Hepatocyte (in vitro differentiated cells): Measurements from ENCODE around the gene CNPY2.
"Not testable (repeated sequence)": the region's sequence is repeated elsewhere in the genome, so short reads cannot be mapped to it uniquely, and the experiment has no call there.

Experiments used
- EZH2 ChIP-seq: fragments of 200-600 bp; sonication (generic); IDR thresholded peaks from 2 replicates; pipeline ENCODE4 v1.6.1; 2016; ENCODE audit warnings: antibody characterized with exemption, mild to moderate bottlenecking, borderline replicate concordance
- EZH2phosphoT487 ChIP-seq: fragments of 200-600 bp; sonication (generic); IDR thresholded peaks from one replicate; pipeline ENCODE4 v1.6.1; 2018; ENCODE audit warnings: antibody characterized with exemption, mild to moderate bottlenecking, low read depth, moderate library complexity; ENCODE audit not compliant: unreplicated experiment, severe bottlenecking
- TF ChIP-seq, protein P1 (sequence below): fragments of 200-600 bp; sonication (generic); IDR thresholded peaks from 2 replicates; pipeline ENCODE4 v1.5.1; 2016; ENCODE audit warnings: antibody characterized with exemption, mild to moderate bottlenecking; ENCODE audit not compliant: poor library complexity

- TF ChIP-seq, protein P1, sequence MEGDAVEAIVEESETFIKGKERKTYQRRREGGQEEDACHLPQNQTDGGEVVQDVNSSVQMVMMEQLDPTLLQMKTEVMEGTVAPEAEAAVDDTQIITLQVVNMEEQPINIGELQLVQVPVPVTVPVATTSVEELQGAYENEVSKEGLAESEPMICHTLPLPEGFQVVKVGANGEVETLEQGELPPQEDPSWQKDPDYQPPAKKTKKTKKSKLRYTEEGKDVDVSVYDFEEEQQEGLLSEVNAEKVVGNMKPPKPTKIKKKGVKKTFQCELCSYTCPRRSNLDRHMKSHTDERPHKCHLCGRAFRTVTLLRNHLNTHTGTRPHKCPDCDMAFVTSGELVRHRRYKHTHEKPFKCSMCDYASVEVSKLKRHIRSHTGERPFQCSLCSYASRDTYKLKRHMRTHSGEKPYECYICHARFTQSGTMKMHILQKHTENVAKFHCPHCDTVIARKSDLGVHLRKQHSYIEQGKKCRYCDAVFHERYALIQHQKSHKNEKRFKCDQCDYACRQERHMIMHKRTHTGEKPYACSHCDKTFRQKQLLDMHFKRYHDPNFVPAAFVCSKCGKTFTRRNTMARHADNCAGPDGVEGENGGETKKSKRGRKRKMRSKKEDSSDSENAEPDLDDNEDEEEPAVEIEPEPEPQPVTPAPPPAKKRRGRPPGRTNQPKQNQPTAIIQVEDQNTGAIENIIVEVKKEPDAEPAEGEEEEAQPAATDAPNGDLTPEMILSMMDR, result not testable (repeated sequence)
- TF ChIP-seq EZH2, EZH2phosphoT487: not testable (repeated sequence)
Observed at GRCh38 chr12:56284263-56284662, 31.5 kb downstream of the CNPY2 start.
